ENCODE measurements around the gene ADAM8. TPM values are rescaled to one million over a fixed set of nuclear protein-coding genes. Genes with fewer than 3 reads are reported as not detected.

The ADAM8 gene
- polyA plus RNA-seq, 1 of the 3 experiments (the other 2 are of a cell fraction) = 1.7 TPM

- TF ChIP-seq, protein P1, sequence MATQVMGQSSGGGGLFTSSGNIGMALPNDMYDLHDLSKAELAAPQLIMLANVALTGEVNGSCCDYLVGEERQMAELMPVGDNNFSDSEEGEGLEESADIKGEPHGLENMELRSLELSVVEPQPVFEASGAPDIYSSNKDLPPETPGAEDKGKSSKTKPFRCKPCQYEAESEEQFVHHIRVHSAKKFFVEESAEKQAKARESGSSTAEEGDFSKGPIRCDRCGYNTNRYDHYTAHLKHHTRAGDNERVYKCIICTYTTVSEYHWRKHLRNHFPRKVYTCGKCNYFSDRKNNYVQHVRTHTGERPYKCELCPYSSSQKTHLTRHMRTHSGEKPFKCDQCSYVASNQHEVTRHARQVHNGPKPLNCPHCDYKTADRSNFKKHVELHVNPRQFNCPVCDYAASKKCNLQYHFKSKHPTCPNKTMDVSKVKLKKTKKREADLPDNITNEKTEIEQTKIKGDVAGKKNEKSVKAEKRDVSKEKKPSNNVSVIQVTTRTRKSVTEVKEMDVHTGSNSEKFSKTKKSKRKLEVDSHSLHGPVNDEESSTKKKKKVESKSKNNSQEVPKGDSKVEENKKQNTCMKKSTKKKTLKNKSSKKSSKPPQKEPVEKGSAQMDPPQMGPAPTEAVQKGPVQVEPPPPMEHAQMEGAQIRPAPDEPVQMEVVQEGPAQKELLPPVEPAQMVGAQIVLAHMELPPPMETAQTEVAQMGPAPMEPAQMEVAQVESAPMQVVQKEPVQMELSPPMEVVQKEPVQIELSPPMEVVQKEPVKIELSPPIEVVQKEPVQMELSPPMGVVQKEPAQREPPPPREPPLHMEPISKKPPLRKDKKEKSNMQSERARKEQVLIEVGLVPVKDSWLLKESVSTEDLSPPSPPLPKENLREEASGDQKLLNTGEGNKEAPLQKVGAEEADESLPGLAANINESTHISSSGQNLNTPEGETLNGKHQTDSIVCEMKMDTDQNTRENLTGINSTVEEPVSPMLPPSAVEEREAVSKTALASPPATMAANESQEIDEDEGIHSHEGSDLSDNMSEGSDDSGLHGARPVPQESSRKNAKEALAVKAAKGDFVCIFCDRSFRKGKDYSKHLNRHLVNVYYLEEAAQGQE (IDR thresholded peaks at IDR 0.05; ENCODE audit: low read depth, low read length) = no peak
- TF ChIP-seq MXI1 (IDR thresholded peaks at IDR 0.05; ENCODE audit: low read depth, low read length) (no peak), MAX (IDR thresholded peaks at IDR 0.05; ENCODE audit: low read depth) (no peak), GATA2 (CRISPR knock-in tag; IDR thresholded peaks at IDR 0.05) (no peak), NFIC (IDR thresholded peaks at IDR 0.05; ENCODE audit: borderline replicate concordance) (no peak), SIN3A (IDR thresholded peaks at IDR 0.05; ENCODE audit: borderline replicate concordance, low read depth, low read length) (no peak), YY1 (IDR thresholded peaks at IDR 0.05; ENCODE audit: low read depth) (no peak)
- TF ChIP-seq, protein P2, sequence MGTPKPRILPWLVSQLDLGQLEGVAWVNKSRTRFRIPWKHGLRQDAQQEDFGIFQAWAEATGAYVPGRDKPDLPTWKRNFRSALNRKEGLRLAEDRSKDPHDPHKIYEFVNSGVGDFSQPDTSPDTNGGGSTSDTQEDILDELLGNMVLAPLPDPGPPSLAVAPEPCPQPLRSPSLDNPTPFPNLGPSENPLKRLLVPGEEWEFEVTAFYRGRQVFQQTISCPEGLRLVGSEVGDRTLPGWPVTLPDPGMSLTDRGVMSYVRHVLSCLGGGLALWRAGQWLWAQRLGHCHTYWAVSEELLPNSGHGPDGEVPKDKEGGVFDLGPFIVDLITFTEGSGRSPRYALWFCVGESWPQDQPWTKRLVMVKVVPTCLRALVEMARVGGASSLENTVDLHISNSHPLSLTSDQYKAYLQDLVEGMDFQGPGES (IDR thresholded peaks at IDR 0.05; ENCODE audit: low read depth, low read length) = no peak
Measured at GRCh38 chr10:133295426-133296320, 19.0 kb upstream of the ADAM8 start (continued).

DNA sequence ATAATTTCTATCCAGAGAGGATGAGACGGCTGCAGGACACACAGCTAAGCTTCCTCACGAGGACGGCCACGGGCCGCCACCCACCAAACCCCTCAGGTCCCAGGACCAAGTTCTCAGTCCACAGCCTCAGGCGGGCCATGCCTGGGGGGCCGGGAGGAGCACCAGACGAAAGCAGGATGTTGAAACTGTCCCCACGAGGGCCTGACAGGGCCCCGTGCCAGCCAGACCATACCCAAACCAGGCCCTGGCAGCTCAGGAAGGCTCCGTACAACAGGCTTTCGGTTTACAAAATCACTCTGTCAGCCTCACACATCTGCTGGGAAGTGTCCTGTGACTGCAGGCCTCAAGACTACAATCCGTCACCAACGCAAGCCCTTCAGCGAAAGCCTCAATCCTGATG is 17.5 kb upstream of the ADAM8 start:
- Histone ChIP-seq H3K4me1 (ENCODE audit: control insufficient read depth in 1 of 2, insufficient read depth in 2 of 2, low read depth in 1 of 2, low read length in 1 of 2) (peaks cover 0 to 14% of the 10 kb centered on the region in 2 experiments; a peak in 2 of 4 replicates), H3K9ac (no peak overlapping the region), H3K4me2 (no peak overlapping the region), H4K20me1 (ENCODE audit: insufficient read depth) (no peaks in the 10 kb centered on the region), H3K9me3 (no peaks in the 10 kb centered on the region), H3K79me2 (ENCODE audit: insufficient read depth) (peaks cover under 1% of the 10 kb centered on the region; the same call in 1 of the 2 replicates), H3K36me3 (replicated peaks in 1 of 2; ENCODE audit: control insufficient read depth in 1 of 2, insufficient read depth in 2 of 2, low read length in 1 of 2) (peaks cover 15 to 66% of the 10 kb centered on the region in 2 experiments), H3K4me3 (ENCODE audit: low read depth in 2 of 2, low read length in 1 of 2) (no peak overlapping the region), H3K27ac (ENCODE audit: low read depth in 2 of 2, low read length in 1 of 2) (no peak overlapping the region), H3K27me3 (ENCODE audit: insufficient read depth) (no peaks in the 10 kb centered on the region), H2AFZ (ENCODE audit: low read depth) (no peak overlapping the region), H3F3A (replicated peaks; ENCODE audit: insufficient read depth) (peaks cover 8% of the 10 kb centered on the region), H3K9me2 (no peaks in the 10 kb centered on the region)
- 97% methylated on average over 9 of the region's 15 CpGs for WGBS (ENCODE audit: low lambda C conversion rate)
- ChIA-PET CTCF (interaction anchor here (1.2 kb wide), 1 partner anchor 14 kb away, joined by 5 read pairs; no protein-coding TSS in a partner anchor), POLR2A (no interaction called here)
- DNase-seq = no peak
- TF ChIP-seq JUND (IDR thresholded peaks at IDR 0.05) (no peak), EP300 (IDR thresholded peaks at IDR 0.05; ENCODE audit: borderline replicate concordance in 1 of 2, low read depth in 1 of 2, low read length in 1 of 2) (no peak), MXI1 (IDR thresholded peaks at IDR 0.05; ENCODE audit: low read depth, low read length) (no peak), PBX3 (IDR thresholded peaks at IDR 0.05) (no peak), MAX (IDR thresholded peaks at IDR 0.05; ENCODE audit: low read depth) (no peak), TCF12 (IDR thresholded peaks at IDR 0.05) (no peak), TEAD4 (IDR thresholded peaks at IDR 0.05; ENCODE audit: borderline replicate concordance, insufficient read depth) (no peak), GATA2 (CRISPR knock-in tag; IDR thresholded peaks at IDR 0.05) (no peak), RCOR1 (IDR thresholded peaks at IDR 0.05; ENCODE audit: low read length) (no peak), SMC3 (IDR thresholded peaks at IDR 0.05; ENCODE audit: low read depth, low read length) (no peak)
- TF ChIP-seq, protein P3, sequence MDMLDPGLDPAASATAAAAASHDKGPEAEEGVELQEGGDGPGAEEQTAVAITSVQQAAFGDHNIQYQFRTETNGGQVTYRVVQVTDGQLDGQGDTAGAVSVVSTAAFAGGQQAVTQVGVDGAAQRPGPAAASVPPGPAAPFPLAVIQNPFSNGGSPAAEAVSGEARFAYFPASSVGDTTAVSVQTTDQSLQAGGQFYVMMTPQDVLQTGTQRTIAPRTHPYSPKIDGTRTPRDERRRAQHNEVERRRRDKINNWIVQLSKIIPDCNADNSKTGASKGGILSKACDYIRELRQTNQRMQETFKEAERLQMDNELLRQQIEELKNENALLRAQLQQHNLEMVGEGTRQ (IDR thresholded peaks at IDR 0.05; ENCODE audit: borderline replicate concordance, low read depth, low read length) = no peak
- TF ChIP-seq, protein P4, sequence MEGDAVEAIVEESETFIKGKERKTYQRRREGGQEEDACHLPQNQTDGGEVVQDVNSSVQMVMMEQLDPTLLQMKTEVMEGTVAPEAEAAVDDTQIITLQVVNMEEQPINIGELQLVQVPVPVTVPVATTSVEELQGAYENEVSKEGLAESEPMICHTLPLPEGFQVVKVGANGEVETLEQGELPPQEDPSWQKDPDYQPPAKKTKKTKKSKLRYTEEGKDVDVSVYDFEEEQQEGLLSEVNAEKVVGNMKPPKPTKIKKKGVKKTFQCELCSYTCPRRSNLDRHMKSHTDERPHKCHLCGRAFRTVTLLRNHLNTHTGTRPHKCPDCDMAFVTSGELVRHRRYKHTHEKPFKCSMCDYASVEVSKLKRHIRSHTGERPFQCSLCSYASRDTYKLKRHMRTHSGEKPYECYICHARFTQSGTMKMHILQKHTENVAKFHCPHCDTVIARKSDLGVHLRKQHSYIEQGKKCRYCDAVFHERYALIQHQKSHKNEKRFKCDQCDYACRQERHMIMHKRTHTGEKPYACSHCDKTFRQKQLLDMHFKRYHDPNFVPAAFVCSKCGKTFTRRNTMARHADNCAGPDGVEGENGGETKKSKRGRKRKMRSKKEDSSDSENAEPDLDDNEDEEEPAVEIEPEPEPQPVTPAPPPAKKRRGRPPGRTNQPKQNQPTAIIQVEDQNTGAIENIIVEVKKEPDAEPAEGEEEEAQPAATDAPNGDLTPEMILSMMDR (IDR thresholded peaks at IDR 0.05) = no peak
- TF ChIP-seq, protein P2 (IDR thresholded peaks at IDR 0.05; ENCODE audit: low read depth, low read length) = no peak
